ENCODE results near the gene GRM7.

GRCh38 chr3:7280318-7280717 lies 419.4 kb downstream of the GRM7 start:
- TF ChIP-seq, protein P1, sequence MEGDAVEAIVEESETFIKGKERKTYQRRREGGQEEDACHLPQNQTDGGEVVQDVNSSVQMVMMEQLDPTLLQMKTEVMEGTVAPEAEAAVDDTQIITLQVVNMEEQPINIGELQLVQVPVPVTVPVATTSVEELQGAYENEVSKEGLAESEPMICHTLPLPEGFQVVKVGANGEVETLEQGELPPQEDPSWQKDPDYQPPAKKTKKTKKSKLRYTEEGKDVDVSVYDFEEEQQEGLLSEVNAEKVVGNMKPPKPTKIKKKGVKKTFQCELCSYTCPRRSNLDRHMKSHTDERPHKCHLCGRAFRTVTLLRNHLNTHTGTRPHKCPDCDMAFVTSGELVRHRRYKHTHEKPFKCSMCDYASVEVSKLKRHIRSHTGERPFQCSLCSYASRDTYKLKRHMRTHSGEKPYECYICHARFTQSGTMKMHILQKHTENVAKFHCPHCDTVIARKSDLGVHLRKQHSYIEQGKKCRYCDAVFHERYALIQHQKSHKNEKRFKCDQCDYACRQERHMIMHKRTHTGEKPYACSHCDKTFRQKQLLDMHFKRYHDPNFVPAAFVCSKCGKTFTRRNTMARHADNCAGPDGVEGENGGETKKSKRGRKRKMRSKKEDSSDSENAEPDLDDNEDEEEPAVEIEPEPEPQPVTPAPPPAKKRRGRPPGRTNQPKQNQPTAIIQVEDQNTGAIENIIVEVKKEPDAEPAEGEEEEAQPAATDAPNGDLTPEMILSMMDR (conservative IDR thresholded peaks at IDR 0.05 in 1 of 2, IDR thresholded peaks at IDR 0.05 in 1 of 2; ENCODE audit: low read depth in 1 of 2, low read length in 2 of 2) = no peak
- TF ChIP-seq EZH2 (IDR thresholded peaks at IDR 0.05; ENCODE audit: low read length, missing control alignments) = no peak
